HG03520 (cell line): Measurements from ENCODE around the gene PLCB1.
"Not testable (repeated sequence)": the region's sequence is repeated elsewhere in the genome, so short reads cannot be mapped to it uniquely, and the experiment has no call there.

Experiments used
- ATAC-seq: cut with Tn5 transposase; IDR thresholded peaks from one replicate; pipeline ENCODE4 v1.9.1; 2021; ENCODE audit warnings: mild to moderate bottlenecking, moderate library complexity; ENCODE audit not compliant: unreplicated experiment

PLCB1 gene

GRCh38 chr20:8635837-8636236, 503.8 kb downstream of the PLCB1 start:
- ATAC-seq: no peak

- ATAC-seq: no peak
Observed at GRCh38 chr20:8639112-8639778, 507.2 kb downstream of the PLCB1 start.

- ATAC-seq: no peak
Observed at GRCh38 chr20:8640461-8640860, 508.4 kb downstream of the PLCB1 start.

GRCh38 chr20:8642247-8642646, 510.2 kb downstream of the PLCB1 start:
- no peak for ATAC-seq

GRCh38 chr20:8644468-8644867, 512.4 kb downstream of the PLCB1 start:
- ATAC-seq: not testable (repeated sequence)

- ATAC-seq: no peak
Observed at GRCh38 chr20:8645326-8645725, 513.3 kb downstream of the PLCB1 start.

GRCh38 chr20:8646033-8646441, 514.0 kb downstream of the PLCB1 start:
- ATAC-seq: no peak

GRCh38 chr20:8646716-8647115, 514.6 kb downstream of the PLCB1 start:
- ATAC-seq: no peak

- no peak for ATAC-seq
Observed at GRCh38 chr20:8647961-8648441, 515.9 kb downstream of the PLCB1 start.

GRCh38 chr20:8648466-8648865, 516.4 kb downstream of the PLCB1 start:
- no peak for ATAC-seq

- ATAC-seq: no peak
Observed at GRCh38 chr20:8652396-8652795, 520.3 kb downstream of the PLCB1 start.

- ATAC-seq: no peak
Observed at GRCh38 chr20:8654486-8654885, 522.4 kb downstream of the PLCB1 start.

GRCh38 chr20:8656335-8656734, 524.3 kb downstream of the PLCB1 start:
- no peak for ATAC-seq

GRCh38 chr20:8657664-8658063, 525.6 kb downstream of the PLCB1 start:
- ATAC-seq: no peak

GRCh38 chr20:8658103-8658502, 526.0 kb downstream of the PLCB1 start:
- no peak for ATAC-seq

- no peak for ATAC-seq
Observed at GRCh38 chr20:8661229-8661952, 529.3 kb downstream of the PLCB1 start.

- ATAC-seq: no peak
Observed at GRCh38 chr20:8662433-8662954, 530.4 kb downstream of the PLCB1 start.

- ATAC-seq: no peak
Observed at GRCh38 chr20:8663424-8663823, 531.4 kb downstream of the PLCB1 start.

GRCh38 chr20:8664778-8665177, 532.7 kb downstream of the PLCB1 start:
- no peak for ATAC-seq

GRCh38 chr20:8667306-8667705, 535.2 kb downstream of the PLCB1 start:
- no peak for ATAC-seq

GRCh38 chr20:8670207-8670892, 538.3 kb downstream of the PLCB1 start:
- ATAC-seq: no peak

- ATAC-seq: no peak
Observed at GRCh38 chr20:8670893-8671215, 538.8 kb downstream of the PLCB1 start.
